ENCODE data around the gene IRF1. TPM values are rescaled to one million over a fixed set of nuclear protein-coding genes. Genes with fewer than 3 reads are reported as not detected.

Gene IRF1
- total and polyA plus RNA-seq, 4 donors, result 9.5 to 42.6 (median 24.7) TPM

GRCh38 chr5:132489051-132489770 is 1.4 kb downstream of the IRF1 start:
- H3K4me1 ChIP-seq (ENCODE audit: control insufficient read depth in 4 of 4, insufficient read depth in 4 of 4, low read length in 3 of 4), result peaks cover 2 to 60% (median 45%) of the 10 kb centered on the region in 4 donors
- peak overlapping the region; percentile 97 to 98 for H3K27ac ChIP-seq (ENCODE audit: low read depth in 1 of 2, low read length in 2 of 2)
- TF ChIP-seq RXRA (IDR thresholded peaks at IDR 0.05) (peak in 1 of 2 donors; percentile 5), NR2F2 (IDR thresholded peaks at IDR 0.05) (no peak)
- peak; percentile 33 for DNase-seq (ENCODE audit: low spot score)
- no peaks in the 10 kb centered on the region for H3K27me3 ChIP-seq (ENCODE audit: control insufficient read depth in 4 of 4, insufficient read depth in 4 of 4, low read length in 3 of 4)
- WGBS, result 12% methylated on average over 10 of the region's 10 CpGs
- H3K9me3 ChIP-seq (ENCODE audit: control insufficient read depth in 4 of 4, low read length in 3 of 4), result no peaks in the 10 kb centered on the region
- H3K9ac ChIP-seq (ENCODE audit: low read depth in 1 of 2, low read length in 2 of 2), result peak overlapping the region; percentile 84 to 85
- peak overlapping the region; percentile 74 to 97 (median 93) for H3K4me3 ChIP-seq (ENCODE audit: low read depth in 1 of 3, low read length in 3 of 3)
- peaks cover 16 to 43% (median 37%) of the 10 kb centered on the region in 4 donors for H3K36me3 ChIP-seq (ENCODE audit: control insufficient read depth in 4 of 4, insufficient read depth in 3 of 4, low read depth in 1 of 4, low read length in 3 of 4)

- H3K27me3 ChIP-seq (ENCODE audit: control insufficient read depth in 4 of 4, insufficient read depth in 4 of 4, low read length in 3 of 4), result no peaks in the 10 kb centered on the region
- H3K36me3 ChIP-seq (ENCODE audit: control insufficient read depth in 4 of 4, insufficient read depth in 3 of 4, low read depth in 1 of 4, low read length in 3 of 4), result peaks cover 21 to 49% (median 43%) of the 10 kb centered on the region in 4 donors
- peak overlapping the region; percentile 17 to 98 for H3K27ac ChIP-seq (ENCODE audit: low read depth in 1 of 2, low read length in 2 of 2)
- no peaks in the 10 kb centered on the region for H3K9me3 ChIP-seq (ENCODE audit: control insufficient read depth in 4 of 4, low read length in 3 of 4)
- H3K4me1 ChIP-seq (ENCODE audit: control insufficient read depth in 4 of 4, insufficient read depth in 4 of 4, low read length in 3 of 4), result peaks cover 2 to 62% (median 45%) of the 10 kb centered on the region in 4 donors
- no peak for TF ChIP-seq ZBTB33 (IDR thresholded peaks at IDR 0.05)
- no peak for TF ChIP-seq TAF1 (conservative IDR thresholded peaks at IDR 0.05)
- TF ChIP-seq FOXA2 (IDR thresholded peaks at IDR 0.05), result peak; percentile 41
- no peak for TF ChIP-seq SP1 (IDR thresholded peaks at IDR 0.05)
- no peak for TF ChIP-seq RAD21 (IDR thresholded peaks at IDR 0.05)
- TF ChIP-seq YY1 (IDR thresholded peaks at IDR 0.05), result no peak
- peak overlapping the region in 1 of 2 donors; percentile 85 for H3K9ac ChIP-seq (ENCODE audit: low read depth in 1 of 2, low read length in 2 of 2)
- H3K4me3 ChIP-seq (ENCODE audit: low read depth in 1 of 3, low read length in 3 of 3), result peak overlapping the region; percentile 74 to 97 (median 93)
- no peak for DNase-seq (ENCODE audit: low spot score)
- WGBS, result 10% methylated on average over 2 of the region's 2 CpGs
Observed at GRCh38 chr5:132488590-132488989, 2.0 kb downstream of the IRF1 start.

- peak overlapping the region in 1 of 2 donors; percentile 51 for H3K9ac ChIP-seq (ENCODE audit: low read depth in 1 of 2, low read length in 2 of 2)
- TF ChIP-seq CTCF (IDR thresholded peaks at IDR 0.05; ENCODE audit: low read depth, low read length, missing input control) (no peak), JUND (IDR thresholded peaks at IDR 0.05) (no peak), TAF1 (conservative IDR thresholded peaks at IDR 0.05) (no peak), FOXA2 (IDR thresholded peaks at IDR 0.05) (no peak), YY1 (IDR thresholded peaks at IDR 0.05) (no peak), HNF4A (conservative IDR thresholded peaks at IDR 0.05) (no peak), NR2F2 (IDR thresholded peaks at IDR 0.05) (no peak), ATF3 (IDR thresholded peaks at IDR 0.05) (no peak), RXRA (IDR thresholded peaks at IDR 0.05) (no peak), GABPA (IDR thresholded peaks at IDR 0.05 in 1 of 2, conservative IDR thresholded peaks at IDR 0.05 in 1 of 2) (no peak), FOXA1 (IDR thresholded peaks at IDR 0.05) (no peak)
- 64% methylated on average over 3 of the region's 3 CpGs for WGBS
- H3K36me3 ChIP-seq (ENCODE audit: control insufficient read depth in 4 of 4, insufficient read depth in 3 of 4, low read depth in 1 of 4, low read length in 3 of 4), result peaks cover 27 to 54% (median 48%) of the 10 kb centered on the region in 4 donors
- peaks cover 2 to 65% (median 46%) of the 10 kb centered on the region in 4 donors for H3K4me1 ChIP-seq (ENCODE audit: control insufficient read depth in 4 of 4, insufficient read depth in 4 of 4, low read length in 3 of 4)
- H3K9me3 ChIP-seq (ENCODE audit: control insufficient read depth in 4 of 4, low read length in 3 of 4), result no peaks in the 10 kb centered on the region
- peak; percentile 28 for DNase-seq (ENCODE audit: low spot score)
- peak overlapping the region; percentile 17 to 48 for H3K27ac ChIP-seq (ENCODE audit: low read depth in 1 of 2, low read length in 2 of 2)
- peak overlapping the region; percentile 2 to 97 (median 16) for H3K4me3 ChIP-seq (ENCODE audit: low read depth in 1 of 3, low read length in 3 of 3)
- H3K27me3 ChIP-seq (ENCODE audit: control insufficient read depth in 4 of 4, insufficient read depth in 4 of 4, low read length in 3 of 4), result no peaks in the 10 kb centered on the region
Observed at GRCh38 chr5:132487841-132488555, 2.6 kb downstream of the IRF1 start.

Data from liver (tissue), 9 donors.